NCI-H460 (cell line): ENCODE data around the gene DLX6. TPM values are rescaled to one million over a fixed set of nuclear protein-coding genes. Genes with fewer than 3 reads are reported as not detected.
"Not testable (repeated sequence)": the region's sequence is repeated elsewhere in the genome, so short reads cannot be mapped to it uniquely, and the experiment has no call there.

Experiments
- DNase-seq: peaks from one replicate; pipeline ENCODE4 v3.0.0-alpha.2; 2016; ENCODE audit warnings: low read depth; ENCODE audit errors: extremely low read depth
- small RNA-seq, 2 experiments: library from RNA; depleted of rRNA; stranded (forward); fragments of <200 nt; gene quantifications; one replicate each; pipeline ENCODE3, GENCODE V24; 2014
- total RNA-seq: library from RNA; depleted of rRNA; stranded (reverse); fragments of >200 nt; shearing (Covaris generic); gene quantifications from 2 replicates; pipeline ENCODE4 v1.2.3, GENCODE V29; 2014; rRNA removed

DLX6 gene
- total RNA-seq, 1 experiment from 2014 or later: 0.17 TPM

DNA sequence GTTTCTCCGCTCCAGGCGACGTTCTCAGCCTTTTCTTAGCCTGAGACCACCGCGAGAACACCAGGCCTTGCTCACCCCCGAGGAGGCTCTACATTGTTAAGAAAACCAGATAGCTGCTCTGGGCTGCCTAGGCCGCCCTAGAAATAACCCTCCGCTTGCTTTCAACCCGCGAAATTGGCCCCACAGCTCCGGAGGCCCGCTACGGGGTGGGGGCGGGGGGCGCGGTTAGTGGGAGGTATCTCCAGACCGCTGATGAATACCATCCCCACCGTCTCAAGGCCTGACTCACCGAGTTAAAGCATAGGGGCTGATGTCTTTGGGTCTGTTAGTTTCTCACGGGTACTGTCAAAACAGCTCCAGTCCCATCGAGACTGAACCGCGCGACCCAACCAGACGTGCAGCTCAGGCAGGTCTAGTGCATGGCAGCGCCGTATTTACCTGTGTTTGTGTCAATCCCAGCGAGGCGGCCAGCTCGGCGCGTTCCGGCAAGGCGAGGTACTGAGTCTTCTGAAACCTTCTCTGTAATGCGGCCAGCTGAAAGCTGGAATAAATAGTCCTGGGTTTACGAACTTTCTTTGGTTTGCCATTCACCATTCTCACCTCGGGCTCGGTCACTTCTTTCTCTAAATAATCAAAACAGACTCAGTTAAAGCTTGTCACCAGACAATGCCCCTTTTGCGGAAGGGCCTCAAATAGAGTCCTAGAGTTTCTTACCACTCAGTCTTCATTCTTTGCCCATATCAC lies 16.6 kb downstream of the DLX6 start:
- no peak for DNase-seq

DNA sequence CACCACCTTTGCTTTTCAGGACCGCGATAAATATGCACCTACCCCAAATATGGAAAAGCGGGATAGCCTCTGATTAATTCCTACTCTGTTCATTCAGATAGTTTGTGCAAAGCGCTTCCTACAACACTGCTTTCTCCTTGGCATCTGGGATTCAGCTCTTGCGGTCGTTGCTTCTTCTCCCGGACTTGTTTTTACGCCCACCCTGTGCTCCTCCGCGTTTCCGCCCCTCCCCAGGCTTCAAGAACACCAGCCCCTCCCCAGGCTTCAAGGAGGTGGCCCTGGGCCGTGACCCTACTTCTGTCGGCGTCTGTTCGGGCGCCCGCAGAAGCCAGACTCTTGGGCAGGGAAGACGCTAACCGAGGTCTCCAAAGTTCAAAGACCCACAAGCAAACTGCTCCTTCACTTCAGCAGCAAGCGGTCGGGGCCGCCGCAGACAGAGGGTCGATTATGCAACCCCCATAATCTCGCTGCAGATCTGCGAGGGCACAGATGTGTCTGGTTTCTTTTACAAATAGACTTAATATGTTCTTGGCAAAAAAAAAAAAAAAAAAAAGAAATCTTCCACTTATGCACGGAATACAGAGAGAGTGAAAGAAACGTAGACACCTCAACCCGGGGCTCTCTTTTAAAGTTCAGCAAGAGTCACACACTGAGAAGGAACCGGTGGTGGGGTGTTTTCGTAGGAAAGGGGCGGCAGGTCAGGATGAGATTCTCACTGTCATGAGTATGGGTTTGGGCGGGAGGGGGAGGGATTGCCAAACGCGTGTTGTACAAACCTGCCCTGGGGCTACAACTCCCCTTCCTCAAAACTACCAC lies 17.3 kb downstream of the DLX6 start:
- no peak for DNase-seq

DNA sequence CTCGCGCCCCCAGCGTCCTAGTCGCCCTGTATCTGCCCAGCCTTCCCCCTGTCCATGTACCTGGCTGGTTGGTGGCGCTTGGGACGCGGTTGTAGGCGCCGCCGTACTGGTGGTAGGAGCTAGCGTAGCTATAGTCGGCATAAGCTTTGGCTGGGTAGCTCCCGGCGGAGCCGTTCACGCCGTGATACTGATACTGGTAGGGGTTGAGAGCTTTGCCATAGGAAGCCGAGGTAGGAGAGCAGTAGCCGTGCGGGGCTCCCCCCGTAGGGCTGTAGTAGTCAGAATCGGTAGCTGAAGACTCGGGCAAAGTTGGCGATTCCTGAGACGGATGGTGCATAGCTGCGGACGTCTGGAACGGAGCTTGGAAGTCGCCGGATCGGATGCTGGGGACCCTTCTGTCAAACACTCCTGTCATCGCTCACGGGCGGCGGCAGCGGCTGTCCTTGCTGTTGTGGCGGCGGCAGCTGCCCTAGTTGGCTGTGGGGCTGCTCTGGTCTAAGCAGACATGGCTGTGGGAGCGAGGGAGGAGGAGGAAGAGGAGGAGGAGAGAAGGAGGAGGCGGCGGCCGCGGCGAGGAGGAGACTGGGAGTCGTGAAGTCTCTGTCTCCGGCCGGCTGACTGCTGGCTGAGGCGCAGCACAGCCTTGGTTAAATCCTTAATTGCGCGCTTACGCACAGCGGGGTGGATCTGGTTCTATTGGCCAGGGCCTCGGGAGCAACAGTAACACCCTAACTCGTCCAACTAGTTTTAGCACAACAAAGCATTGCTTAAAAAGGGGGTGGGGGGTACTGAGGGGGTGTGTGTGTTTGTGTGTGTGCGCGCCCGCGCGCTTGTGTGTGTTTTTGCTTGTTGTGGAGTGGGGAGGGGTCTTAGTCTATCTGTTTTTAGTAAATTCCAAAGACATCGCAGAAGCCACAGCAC lies 19.1 kb downstream of the DLX6 start, which contains the start of gene DLX5:
Gene DLX5 (minus strand): TSS at position 623 of the 921 bp plus-strand sequence. CDS start 208 bp downstream, at position 415.
- DNase-seq: no peak

DNA sequence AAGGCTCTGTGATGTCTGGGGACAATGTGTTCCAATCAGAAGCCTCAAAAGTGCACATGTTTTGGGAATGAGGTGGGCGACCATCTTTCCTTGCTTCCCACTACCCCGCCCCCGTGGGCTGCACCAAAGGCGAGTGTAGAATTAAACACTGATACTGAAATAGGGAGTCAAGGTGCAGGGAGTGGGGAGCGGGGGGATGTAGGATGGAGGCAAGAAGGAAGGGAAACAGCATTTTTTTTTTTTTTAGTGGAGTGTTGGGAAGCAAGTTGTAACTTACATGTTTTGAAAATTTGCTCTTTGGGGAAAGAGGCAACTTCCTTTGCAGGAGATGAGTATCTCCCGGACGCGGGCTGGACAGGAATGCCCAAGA lies 19.8 kb downstream of the DLX6 start:
- no peak for DNase-seq

DNA sequence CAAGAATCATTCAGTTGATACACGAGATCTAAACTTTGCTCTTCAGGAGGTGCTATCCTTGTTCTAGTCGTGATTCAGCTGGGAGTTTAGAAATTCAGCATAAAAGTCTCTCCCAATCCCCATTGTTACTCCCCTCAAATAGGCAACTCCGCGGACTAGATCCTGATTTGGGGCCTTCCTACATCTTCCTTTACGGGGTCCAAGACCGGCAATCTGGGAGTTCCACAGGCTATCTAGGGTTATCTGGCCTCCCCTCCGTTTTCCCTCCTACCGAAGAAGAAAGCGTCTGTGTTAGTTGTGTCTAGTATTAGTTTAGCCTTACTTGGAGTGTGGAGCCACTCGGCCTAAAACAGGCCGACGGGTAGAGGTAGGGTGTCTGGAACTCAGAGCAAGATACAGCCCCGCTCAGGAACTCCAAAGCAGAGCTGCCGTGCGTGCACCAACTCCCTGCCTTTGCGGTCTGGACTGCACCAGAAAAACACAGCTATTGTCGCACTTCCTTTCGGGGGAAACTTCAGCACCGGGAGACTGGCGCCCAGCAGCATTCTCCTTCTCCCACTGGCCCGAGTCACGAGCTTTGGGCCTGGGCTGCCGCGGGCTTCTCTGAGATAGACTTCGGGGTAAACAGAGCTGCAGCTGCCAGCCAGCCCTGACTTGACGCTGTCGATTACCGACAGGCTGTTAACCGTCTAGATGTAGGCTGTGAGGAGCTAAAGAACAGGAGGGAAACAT lies 20.8 kb downstream of the DLX6 start:
- DNase-seq: no peak

DNA sequence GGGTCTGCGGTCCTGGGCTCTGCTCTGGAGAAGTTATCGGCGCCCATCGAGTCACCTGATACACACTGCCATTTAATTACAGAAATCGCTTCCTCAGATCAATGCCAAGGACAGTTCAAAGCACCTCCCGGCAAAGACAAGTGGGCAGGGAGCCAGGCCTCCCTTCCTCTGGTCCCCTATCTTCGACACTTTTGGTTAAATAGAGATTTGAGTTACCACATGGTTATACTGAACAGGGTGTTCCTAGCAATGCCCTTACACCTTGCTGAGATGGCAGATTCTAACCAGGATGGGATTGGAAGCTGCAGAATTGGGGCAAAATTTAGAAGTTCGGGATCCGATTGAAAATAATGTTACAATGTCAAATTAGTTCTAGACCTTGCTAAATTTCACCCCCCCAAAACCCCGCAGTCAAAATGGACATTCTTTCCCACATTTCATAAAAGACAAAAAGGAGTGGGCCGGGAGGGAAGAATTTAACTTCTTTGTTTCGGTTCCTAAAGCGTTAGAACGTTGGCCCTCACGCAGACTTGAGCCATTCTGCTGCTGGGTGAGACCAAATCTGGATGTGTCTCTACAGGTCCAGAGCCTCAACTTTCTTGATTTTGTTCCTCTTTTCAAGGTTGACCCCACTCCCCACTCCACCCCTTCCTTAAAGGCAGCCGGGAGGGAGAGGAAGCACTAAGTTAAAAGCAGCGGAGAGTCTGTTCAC lies 21.5 kb downstream of the DLX6 start:
- no peak for DNase-seq

DNA sequence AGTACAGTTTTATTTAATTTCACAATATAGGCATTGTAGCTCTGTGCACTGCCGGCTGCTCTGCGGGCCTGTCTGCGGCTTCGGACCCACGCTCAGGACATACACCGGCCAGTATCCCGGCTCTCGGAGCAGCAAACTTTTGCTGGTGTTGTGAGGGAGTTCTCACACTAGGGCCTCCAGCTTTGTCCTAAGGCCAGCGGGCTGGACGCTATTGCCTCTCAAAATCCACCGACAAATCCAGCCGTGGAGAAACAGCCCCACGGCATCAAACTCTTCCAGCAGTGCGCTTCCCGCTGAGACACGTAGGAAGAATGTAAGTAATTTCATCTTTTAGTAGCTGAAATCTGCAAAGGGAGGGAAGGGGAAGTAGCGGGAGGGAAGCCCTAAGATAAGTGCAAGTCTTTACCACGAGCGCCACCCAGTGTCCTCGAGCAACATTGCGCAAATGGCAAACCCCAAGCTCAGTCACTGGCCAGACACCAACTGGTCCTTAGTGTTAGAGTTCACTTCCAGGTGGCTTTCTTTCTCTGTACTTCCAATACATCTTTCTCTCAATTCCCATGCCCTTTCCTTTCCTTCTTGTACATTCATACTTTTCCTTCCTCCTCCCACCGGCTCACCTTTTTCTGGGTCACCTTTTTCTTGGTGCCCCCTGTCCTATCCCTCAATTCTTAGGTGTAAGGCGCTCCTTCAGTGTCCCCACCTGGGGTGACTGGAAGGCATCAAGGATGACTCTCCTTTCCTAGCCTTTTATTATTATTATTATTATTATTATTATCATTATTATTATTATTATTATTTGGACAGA lies 22.3 kb downstream of the DLX6 start:
- DNase-seq: peak; percentile 68

DNA sequence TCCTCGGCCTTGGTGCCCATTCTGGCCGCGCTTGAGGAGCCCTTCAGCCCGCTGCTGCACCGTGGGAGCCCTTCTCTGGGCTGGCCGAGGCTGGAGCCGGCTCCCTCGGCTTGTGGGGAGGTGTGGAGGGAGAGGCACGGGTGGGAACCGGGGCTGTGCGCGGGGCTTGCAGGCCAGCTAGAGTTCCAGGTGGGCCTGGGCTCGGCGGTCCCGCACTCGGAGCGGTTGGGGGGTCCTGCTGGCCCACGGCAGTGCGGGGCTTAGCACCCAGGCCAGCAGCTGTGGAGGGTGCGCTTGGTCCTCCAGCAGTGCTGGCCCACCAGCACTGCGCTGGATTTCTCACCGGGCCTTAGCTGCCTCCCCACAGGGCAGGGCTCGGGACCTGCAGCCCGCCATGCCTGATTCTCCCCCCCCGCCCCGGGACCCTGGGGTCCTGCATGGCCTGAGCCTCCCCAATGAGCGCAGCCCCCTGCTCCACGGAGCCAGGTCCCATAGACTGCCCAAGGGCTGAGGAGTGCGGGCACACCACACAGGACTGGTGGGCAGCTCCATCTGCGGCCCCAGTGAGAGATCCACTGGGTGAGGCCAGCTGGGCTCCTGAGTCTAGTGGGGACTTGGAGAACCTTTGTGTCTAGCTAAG lies 29.0 kb downstream of the DLX6 start:
- not testable (repeated sequence) for DNase-seq

DNA sequence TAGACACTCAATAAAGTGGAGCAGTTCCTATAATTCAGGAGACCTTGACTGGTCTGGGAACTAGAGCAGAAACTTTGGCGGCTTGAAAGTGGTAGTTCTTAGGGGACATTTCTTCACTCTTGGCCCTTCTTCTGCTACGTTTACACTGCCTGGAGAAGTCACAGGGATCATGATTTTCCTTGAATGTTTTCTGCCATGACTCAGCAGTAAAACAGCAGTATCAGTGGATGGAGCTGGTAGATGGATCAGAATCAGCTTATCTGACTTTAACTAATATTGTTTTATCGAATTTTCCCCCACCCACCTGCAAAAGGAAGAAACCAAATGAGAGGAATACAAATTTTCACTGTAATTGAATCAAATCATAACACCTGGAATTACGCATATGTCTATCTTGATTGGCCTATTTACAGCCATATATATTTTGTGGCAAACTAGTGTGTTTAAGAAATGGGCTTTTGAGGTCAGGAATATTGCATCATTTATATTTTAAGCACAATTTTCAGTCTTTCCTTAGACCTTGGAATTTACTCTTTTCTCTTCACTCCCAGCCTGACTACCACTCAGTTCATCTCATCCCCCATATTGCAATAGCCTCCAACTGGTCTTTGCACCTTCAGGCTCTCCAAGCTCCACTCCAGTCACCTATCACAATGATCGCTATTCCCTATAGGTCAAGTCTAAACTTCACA lies 34.2 kb downstream of the DLX6 start:
- no peak for DNase-seq

DNA sequence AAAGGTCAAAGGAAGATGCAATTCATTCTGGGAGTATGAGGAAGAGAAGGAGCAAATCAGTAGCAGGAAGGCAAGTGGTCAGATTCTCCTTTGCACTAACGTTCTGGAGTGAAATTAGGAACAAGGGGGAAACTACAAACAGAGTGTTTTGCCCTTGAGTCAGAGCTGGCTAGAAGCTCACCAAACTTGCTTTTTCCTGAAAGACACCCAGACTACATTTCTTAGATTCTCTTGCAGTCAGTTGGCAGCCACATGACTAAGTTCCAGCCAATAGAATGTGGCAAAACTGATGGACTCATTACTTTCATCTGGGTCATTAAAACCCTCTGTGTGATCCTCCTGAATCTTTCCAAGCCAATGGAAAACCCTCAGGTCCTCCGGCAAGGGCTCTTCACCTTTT lies 37.9 kb downstream of the DLX6 start:
- no peak for DNase-seq

Small RNAs within 50 kb of the gene (small RNA-seq; reads per million reads assigned to genes)
- gene RF01778: 0 reads per million in 2 experiments
- gene RF01887: 0 reads per million in 2 experiments
- gene RF01888: 0 reads per million in 2 experiments

Other genes with a start within 250 kb of the DLX6 start
- not detected in 2 replicates for gene DLX5, start 19.3 kb downstream of the DLX6 start, total RNA-seq
- 30.5 and 37.3 TPM in 2 replicates for gene SDHAF3, start 112.1 kb downstream of the DLX6 start, total RNA-seq